HG03135 (cell line): ENCODE measurements around the gene CWC27.

Source experiments
- ATAC-seq: cut with Tn5 transposase; IDR thresholded peaks from one replicate; pipeline ENCODE4 v1.9.1; 2021; ENCODE audit warnings: mild to moderate bottlenecking, moderate library complexity; ENCODE audit not compliant: unreplicated experiment

CWC27 gene

GRCh38 chr5:64768358-64769312, at the start of gene CWC27, which contains the start of gene SREK1IP1:
Gene CWC27, plus strand, starts transcription at chr5:64768930. Its CDS starts 217 bp downstream, at chr5:64769147.
Gene SREK1IP1, minus strand, starts transcription at chr5:64768691. Its CDS starts 174 bp downstream, at chr5:64768517.
- ATAC-seq: peak; percentile 97

DNA sequence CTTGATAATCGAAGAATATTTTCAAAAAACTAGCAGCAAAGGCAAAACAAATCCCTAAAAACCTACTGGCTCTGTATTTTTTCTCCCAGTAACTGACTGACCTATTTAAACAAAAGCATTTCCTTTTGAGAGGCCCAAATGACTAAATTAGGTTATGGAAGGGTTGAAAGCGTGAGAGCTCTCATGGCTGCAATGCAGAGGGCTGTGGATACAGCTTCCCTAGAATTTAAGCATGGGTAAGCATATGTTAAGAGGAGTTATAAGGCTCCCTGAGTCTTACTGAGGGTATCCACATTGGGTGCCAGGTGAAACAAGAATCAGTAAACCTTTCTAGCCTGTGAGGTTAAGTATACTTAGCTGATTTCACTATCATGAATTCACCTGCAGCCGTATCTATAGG, 46.1 kb upstream of the CWC27 start:
- ATAC-seq: no peak

DNA sequence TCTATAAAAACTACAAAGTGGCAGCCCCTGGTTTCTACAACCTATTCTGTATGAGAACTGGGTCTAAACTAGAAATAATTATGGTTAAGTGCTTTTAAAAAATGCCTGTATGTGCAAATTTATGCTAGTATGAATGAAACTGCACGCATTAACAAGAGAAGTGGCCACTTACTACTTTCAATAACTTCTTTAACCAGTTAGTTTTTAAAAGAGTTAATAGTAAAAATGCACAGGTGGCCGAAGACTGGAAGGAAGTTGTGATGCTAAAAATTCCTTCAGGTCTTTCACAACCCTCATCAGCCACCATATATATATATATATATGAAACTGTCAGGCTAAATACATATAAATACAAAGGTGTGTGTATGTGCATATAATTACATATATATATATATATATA, 41.6 kb upstream of the CWC27 start:
- no peak for ATAC-seq

DNA sequence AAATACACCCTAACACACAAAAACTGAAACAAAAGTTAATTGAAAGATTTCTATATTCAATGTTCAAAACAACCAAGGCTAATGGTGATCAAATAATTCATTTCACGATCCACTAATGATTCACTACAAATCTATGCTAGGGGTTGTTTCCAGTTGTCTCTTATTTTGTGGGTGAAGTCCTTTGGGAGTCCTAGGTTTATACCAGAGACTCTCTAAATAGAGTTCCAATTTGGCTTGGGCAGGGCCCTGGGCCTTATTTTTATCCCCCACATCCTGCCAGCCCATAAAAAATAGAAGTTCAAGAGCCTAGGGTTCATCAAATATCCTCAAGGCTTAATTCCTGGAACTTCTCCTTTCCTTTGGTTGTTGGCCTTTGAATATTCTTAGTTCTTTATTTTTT, 26.3 kb upstream of the CWC27 start:
- ATAC-seq: no peak

DNA sequence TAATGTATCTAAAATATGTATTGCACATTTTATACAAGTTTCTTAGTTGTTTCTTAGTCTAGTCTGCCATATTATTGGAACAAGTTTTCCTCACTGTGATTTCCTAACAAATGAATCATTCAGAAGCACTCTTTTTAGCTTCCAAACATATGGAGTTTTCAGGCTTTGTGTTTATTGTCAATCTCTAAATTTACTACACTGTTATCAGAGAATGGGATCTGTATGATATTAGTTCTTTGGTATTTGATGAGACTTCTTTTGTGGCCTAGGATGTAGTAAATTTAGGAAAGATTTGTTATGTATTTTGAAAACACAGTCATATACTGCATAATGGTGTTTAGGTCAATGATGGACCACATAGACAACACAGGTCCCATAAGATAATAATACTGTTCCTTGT, 25.9 kb upstream of the CWC27 start:
- ATAC-seq: no peak

GRCh38 chr5:64744914-64745313, 23.8 kb upstream of the CWC27 start:
- ATAC-seq: no peak

- no peak for ATAC-seq
Measured at GRCh38 chr5:64746446-64746845, 22.3 kb upstream of the CWC27 start.

GRCh38 chr5:64749385-64749784, 19.3 kb upstream of the CWC27 start:
- ATAC-seq: no peak

DNA sequence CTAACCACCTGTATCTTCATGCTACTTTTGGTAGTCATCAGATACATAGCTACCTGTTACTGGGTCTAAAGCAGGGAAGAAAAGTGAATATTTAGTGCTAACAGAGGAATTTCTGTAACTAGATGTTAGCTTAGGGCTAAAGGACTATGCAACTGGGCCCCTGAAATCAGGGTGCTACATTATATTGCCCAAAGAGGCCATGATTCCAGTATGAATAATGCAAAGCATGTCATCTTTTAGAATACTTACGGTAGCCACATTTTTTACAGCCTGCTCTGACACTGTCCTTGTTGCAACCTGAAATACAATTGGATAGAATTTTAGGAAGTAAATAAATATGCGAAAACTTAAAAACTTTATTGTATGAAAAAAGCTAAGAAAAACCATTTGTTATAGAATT, 14.7 kb upstream of the CWC27 start:
- ATAC-seq: no peak

- no peak for ATAC-seq
Measured at GRCh38 chr5:64758901-64759300, 9.8 kb upstream of the CWC27 start.

DNA sequence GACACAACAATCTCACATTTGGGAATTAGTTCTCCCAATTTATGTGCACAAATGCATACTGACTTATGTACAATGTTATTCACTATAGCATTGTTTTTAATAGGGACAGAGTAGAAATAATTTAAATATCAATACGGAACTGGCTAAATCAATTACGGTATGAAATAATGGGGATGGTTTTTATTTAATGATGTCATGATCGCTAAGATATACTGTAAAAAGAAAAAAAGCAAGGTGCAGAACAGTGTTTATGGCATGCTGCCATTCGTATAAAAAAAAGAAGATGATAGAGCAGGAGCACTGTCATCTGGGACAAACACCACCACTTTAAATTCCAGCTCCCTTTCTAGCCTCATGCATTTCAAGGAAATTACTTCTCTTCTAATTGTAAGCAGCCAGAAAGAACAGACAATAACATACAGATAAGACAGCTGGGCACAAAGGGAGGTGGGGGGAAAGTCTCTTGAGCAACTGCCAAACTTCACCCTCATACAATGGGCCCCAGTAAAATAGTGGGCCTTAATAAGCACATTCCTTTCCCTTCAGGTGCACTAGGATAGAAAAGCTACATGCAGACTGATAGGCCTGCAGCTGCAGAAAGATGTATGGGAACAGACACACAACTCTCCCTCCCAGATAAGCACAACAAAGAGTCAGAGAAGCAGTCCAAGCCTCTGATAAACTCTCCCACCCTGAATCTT, 8.6 kb upstream of the CWC27 start:
- ATAC-seq: no peak

- no peak for ATAC-seq
Measured at GRCh38 chr5:64763948-64764503, 4.7 kb upstream of the CWC27 start.

- no peak for ATAC-seq
Measured at GRCh38 chr5:64765804-64766504, 2.8 kb upstream of the CWC27 start.

DNA sequence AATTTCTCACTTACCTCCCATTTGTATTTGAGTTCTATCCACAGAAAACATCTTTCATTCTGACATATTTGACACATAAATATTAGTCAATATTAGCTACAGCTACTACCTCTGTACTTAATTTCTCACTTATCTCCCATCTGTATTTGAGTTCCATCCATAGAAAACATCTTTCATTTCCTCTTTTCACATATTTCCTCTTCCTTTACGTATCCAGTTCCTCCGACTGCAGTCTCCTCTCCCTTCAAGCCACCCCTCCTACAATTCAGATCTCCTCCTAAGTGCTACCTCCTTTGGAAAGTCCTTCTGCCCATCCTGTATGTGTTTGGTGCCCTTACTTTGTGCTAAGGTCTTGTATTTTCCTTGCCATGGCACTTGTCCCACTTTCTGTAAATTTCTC, 1.8 kb upstream of the CWC27 start:
- ATAC-seq: no peak

- peak; percentile 8 for ATAC-seq
Measured at GRCh38 chr5:64767959-64768357, 772 bp upstream of the CWC27 start.

DNA sequence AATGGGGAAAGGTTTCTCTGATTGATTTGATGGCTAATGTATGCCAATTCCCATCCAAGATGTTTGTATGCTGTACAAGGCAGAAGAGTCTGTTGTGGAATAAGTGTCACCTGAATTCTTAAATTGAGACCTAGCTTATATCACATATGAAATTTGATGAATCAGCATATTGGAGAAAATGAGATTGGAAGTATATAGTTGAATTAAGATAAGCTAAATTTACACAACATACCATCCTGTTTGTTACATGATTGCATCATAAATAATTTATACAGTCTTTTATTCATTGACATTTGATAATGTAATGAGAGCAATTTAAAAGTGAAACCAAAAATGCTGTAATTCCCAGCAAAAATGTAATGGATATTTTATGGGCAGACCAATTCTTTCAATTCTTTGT, 1.1 kb downstream of the CWC27 start:
- no peak for ATAC-seq

DNA sequence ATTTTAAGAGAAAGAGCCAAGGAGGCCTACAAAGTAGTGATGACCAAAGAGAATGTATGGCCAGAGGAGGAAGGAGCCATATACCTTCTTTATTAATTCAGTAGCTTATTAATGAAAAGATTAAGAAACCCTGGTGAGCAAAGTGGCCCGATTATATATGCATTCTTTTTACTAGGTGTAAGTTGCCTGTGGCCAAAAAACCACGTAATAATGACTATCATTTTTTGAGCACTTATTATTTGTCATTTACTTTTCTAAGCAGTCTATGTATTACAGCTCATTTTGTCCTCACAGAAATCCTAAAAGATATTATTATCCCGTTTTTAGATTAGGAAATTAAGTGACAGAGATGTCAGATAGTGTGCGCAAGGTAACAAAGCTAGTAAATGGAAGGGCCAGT, 3.0 kb downstream of the CWC27 start:
- no peak for ATAC-seq

DNA sequence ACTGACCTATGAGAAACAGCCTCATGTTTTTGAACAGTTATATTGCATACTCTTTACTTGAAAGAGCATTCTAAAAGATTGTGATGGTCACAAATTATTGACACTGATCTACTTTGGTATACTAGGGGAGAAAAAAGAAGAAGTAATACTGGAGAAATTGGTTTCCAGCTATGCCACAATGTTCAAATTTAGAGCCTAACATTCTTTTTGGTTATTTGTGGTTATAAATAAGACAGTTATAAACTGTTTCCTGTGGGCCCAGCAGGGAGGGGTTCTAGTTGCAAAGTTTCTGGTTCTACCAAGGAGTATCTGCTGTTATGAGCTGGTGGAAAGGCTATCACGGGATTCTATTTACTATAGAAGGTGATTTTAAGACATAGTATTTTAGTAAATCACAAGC, 4.8 kb downstream of the CWC27 start:
- ATAC-seq: no peak

DNA sequence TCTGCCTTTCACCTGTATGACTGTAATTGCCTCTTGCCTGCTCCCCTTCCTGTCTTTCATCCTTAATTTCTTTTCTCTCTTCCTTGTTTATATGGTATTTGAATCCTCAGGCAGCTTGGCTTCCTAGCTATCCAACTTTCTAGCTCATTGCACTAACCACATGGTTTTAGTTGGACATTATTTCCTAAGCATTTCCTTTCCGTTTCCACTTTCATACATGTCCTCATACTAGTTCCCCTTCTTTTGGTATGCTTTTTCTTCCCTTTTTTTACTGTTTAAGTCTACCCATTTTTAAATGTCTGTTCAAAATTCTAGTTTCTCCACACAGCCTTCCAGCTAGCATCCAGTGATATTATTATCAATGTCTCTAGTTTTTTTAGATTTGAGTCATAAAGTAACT, 6.6 kb downstream of the CWC27 start:
- ATAC-seq: no peak

- peak; percentile 73 for ATAC-seq
Measured at GRCh38 chr5:64784451-64785025, 15.8 kb downstream of the CWC27 start.

DNA sequence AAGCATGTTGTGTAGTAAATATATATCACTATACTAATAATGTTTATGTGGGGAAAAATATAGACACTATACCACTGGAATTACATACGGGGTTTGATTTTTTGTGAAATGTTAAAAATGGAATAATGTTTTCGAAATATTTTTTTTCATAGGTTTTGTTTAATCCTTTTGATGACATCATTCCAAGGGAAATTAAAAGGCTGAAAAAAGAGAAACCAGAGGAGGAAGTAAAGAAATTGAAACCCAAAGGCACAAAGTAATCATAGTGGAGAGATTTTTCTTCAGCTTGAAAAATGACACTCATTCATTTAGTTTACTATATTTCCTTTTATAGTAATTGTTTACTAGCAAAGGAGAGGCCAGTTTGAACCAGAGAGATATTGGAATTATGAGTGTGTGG, 17.6 kb downstream of the CWC27 start:
- ATAC-seq: no peak
